Measurements from ENCODE around the gene SLC44A2.

SLC44A2 gene

DNA sequence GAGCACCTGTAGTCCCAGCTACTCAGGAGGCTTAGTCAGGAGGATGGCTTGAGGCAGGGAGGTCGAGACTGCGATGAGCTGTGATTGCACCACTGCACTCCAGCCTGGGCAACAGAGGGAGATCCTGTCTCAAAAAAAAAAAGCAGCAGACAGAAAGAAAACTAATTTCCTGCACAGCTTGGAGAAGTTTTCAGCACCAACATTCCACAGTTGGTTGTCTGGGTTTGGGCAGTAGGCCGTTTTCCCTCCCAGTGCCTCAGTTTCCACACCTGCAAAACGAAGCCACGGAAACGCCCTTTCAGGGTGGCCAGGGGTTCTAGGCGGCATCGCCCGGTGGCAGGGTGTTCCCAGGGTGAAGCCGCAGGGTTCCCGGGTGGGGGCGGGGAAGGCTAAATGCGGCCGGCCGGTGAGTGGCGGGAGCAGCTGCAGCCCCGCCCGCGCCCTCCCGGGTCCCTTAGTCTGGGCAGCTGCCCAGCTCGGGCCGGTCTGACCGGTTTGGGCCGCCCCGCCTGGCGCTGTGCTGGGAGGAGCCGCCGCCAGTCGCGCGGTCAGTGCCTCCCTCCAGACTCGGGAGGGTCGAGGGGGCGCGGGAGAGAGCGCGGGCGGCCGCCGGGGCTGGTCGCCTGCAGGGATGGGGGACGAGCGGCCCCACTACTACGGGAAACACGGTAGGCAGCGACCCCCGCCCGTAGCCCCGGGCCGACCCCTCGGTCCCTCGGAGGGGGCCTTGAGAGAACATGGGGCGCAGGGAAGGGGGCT lies at the start of gene SLC44A2:
SLC44A2 (plus strand) TSS at position 551 of the 759 bp plus-strand sequence; CDS start at position 632, 81 bp downstream.
- DNase-seq (ENCODE audit: low read depth in 2 of 2, low spot score in 1 of 2): no peak

DNA sequence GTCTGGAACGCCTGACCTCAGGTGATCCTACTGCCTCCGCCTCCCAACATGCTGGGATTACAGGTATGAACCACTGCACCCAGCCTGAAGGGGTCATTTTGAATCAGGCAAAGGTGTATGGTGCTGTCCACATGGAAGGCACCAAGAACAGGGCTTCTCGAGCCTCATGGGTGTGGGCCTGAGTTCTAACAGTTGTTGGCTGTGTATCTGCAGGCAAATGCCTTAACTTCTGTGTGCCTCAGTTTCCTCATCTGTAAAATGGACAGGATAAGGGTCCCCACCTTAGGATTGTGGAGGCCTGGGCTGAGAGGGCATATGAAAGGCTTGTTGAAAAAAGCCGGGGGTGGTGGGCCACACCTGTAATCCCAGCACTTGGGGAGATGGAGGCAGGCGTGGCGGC lies 47.4 kb upstream of the SLC44A2 start:
- DNase-seq (ENCODE audit: low read depth in 2 of 2, low spot score in 1 of 2): no peak

DNA sequence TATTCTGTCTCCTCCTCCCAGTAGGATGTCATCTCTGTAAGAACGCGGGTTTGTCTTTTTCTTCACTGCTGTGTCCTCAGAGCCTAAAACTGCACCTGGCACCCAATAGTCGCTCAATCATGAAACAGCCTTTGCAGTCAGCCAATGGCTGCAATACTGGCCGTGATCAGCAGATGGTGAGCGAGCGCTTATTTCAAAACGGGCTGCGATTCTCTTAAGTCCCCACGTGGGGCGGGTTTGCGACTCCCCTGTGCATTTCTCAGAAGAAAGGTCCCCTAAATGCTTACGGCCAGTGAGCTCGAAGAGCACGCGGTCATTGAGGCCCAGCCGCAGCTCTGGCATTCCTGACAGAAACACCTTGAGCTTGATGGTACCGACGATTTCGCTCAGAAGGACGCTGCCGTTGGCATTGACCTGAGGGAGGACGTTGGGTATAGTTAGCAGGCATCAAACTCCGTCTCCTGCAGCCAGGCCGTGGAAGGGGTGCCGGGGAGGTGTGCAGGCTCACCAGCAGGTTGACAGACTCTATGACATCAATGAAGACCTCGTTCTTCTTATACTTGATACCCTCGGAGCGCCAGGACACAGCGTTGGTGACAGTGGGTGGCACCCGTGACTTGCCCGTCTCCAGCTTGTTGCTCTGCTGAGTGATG lies 44.2 kb upstream of the SLC44A2 start:
- DNase-seq (ENCODE audit: low read depth in 2 of 2, low spot score in 1 of 2): peak; percentile 77 to 90

GRCh38 chr19:10582091-10582490 lies 43.3 kb upstream of the SLC44A2 start:
- DNase-seq (ENCODE audit: low read depth in 2 of 2, low spot score in 1 of 2): no peak

DNA sequence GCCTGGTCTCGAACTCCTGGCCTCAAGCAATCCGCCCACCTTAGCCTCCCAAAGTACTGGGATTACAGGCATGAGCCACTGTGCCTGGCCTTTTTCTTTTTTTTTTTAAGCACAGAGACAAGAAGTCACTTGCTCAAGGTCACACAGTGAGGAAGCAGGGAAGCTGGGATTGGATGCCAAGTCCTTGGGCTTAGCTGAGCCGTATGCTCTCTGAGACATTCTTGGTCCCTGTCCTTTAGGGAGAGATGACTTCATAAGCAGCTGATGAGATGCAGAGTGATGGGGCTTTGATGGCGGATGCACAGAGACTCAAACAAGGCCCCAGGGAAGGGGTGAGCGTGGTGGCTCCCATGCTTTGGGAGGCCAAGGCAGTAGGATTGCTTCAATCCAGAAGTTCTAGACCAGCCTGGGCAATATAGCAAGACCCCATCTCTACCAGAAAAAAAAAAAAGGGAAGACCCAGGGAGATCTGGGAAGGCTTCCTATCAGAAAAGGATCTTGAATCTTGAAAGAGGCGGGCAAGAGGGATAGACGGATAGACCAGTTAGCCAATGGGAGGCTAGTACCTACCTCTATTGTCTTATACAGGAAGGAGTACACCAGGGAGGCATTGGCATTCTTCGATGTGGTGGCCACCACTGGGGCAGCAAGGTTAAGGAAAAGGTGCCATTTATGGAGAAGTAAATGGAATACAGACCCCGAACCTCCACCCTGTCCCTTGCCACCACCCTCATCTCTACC lies 42.1 kb upstream of the SLC44A2 start:
- no peak for DNase-seq (ENCODE audit: low read depth in 2 of 2, low spot score in 1 of 2)

DNA sequence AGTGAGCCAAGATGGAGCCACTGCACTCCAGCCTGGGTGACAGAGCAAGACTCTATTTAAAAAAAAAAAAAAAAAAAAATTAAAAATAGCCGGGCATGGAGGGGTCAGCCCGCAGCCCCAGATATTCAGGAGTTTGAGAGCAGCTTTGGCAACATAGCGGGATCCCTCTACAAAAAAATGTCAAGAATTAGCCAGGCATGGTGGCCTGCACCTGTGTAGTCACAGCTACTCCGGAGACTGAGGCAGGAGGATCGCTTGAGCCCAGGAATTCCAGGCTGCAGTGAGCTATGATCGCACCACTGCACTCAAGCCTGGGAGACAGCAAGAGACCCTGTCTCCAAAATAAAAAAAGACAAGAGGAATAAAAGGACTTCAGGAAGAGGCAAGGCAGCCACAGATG lies 39.0 kb upstream of the SLC44A2 start:
- DNase-seq (ENCODE audit: low read depth in 2 of 2, low spot score in 1 of 2): no peak

DNA sequence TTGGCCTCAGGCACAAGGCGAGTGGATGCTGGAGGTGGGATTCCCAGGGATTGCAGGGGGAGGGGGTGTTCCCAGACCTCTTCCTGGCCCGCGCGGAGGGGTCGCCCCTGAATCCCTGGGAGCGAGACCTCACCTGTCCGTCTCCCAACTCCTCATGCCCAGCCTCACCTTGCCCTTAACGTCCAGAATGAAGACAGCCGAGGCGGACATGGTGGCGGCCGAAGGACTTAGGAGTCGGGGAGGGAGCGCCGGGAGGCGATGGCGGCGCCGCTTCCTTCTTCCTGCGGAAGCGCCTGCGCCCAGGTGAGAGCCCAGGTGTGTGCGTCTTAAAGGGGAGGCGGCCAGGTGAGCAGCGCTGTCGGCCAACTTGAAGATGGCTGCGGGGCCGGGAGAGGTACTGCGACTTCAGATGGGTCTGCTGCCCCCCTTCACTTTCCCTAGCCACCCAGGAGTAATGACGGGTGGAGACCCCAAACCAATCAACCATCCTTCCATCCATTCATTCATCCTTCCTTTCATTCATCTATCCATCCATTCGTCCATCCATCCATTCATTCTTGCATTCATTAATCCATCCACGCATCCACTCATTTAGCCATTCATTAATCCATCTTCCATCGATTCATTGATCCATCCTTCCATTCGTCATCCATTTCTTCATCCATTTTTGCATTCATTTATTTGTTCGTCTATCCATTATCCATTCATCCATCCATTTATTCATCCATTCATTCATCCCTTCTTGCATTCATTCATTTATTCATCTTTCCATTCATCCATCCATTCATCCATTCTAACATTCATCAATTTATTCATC lies 38.1 kb upstream of the SLC44A2 start, which contains the start of gene AP1M2:
AP1M2 (minus strand) TSS at position 291 of the 817 bp plus-strand sequence; CDS start at position 210, 81 bp downstream.
- no peak for DNase-seq (ENCODE audit: low read depth in 2 of 2, low spot score in 1 of 2)

GRCh38 chr19:10587839-10588150 lies 37.6 kb upstream of the SLC44A2 start:
- DNase-seq (ENCODE audit: low read depth in 2 of 2, low spot score in 1 of 2): no peak

- DNase-seq (ENCODE audit: low read depth in 2 of 2, low spot score in 1 of 2): no peak
These were observed 32.2 kb upstream of the SLC44A2 start for GRCh38 chr19:10593148-10593547.

DNA sequence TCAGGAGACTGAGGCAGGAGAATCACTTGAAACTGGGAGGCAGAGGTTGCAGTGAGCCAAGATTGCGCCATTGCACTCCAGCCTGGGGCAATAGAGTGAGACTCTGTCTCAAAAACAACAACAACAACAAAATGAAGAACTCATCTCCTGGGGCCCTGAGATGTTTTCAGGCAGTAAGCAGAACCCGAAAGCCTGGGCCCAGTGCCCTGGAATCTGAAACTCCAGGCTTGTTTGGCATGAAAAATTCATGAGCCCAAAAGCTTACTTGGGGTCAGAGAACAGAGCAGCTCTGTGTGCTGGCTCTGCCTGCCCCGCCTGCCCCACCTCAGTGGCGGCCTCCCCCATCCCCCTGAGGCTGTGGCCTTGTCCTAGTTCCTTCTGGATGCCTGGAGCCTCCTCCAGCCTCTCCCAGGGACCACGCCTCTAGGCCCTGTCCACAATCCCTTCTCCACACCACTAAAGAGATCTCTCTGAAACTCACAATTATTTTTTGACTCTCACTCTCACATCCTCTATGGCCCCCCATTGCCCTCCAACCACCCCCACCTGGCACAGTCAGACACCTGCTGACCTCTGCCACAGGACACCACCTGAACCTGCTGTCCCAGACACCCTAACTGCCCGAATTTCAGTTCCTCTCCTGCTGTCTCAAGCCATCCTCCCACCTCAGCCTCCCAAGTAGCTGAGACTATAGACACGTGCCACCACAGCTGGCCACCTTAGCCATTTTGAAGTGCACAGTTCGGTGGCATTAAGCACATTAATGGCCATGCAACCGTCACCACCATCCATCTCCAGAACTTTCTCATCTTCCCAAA lies 31.3 kb upstream of the SLC44A2 start:
- no peak for DNase-seq (ENCODE audit: low read depth in 2 of 2, low spot score in 1 of 2)

DNA sequence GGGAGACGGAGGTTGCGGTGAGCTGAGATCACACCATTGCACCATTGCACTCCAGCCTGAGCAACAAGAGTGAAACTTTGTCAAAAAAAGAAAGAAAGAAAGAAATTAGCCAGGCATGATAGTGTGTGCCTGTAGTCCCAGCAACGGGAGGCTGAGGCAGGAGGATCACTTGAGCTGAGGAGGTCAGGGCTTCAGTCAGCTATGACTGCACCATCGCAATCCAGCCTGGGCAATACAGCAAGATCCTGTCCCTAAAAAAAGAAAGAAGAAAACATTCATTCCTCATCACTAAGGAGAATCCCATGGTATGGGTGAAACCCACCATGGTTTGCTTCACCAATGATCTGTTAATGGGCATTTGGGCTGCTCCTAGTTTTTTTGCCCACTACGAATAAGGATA lies 25.2 kb upstream of the SLC44A2 start:
- no peak for DNase-seq (ENCODE audit: low read depth in 2 of 2, low spot score in 1 of 2)

DNA sequence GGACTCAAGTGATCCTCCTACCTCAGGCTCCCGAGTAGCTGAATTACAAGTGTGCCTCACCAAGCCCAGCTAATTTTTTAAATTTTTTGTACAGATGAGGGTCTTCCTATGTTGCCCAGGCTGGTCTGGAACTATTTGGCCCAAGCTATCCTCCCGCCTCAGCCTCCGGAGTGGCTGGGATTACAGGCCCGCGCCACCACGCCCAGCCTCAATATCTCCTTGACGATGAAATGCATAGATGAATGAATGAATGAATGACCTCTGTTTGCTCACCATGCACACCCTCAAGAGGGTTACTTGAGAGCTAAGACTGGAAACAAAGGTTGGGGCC lies 23.4 kb upstream of the SLC44A2 start:
- DNase-seq (ENCODE audit: low read depth in 2 of 2, low spot score in 1 of 2): no peak

GRCh38 chr19:10602330-10603083 lies 22.8 kb upstream of the SLC44A2 start:
- DNase-seq (ENCODE audit: low read depth in 2 of 2, low spot score in 1 of 2): peak; percentile 78 to 80

GRCh38 chr19:10603084-10603872 lies 22.1 kb upstream of the SLC44A2 start:
- peak; percentile 60 to 73 for DNase-seq (ENCODE audit: low read depth in 2 of 2, low spot score in 1 of 2)

GRCh38 chr19:10603873-10604459 lies 21.4 kb upstream of the SLC44A2 start:
- DNase-seq (ENCODE audit: low read depth in 2 of 2, low spot score in 1 of 2): no peak

DNA sequence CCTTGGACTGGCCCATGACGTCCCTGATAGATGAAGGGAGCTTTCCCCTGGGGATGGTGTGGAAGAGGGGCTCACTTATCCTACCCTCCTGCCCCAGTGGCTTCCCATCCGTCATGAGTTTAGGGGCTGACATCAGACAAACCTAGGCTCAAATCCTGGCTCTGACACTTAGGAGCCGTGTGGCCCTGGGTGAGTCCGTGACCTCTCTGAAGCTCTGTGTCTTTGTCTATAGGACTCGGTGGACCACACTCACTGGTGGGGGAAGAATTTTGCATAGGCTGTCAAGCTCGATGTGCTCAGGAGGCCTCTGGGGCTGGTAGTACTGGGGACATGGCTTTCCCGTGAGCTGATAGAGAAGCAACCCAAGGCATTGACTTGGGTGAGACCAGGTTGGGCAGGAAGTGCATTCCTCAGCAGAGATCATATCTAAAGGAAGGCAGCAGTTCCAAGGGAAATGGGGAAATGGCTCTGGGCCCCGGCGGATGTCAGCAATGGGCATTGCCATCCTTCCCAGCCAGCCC lies 20.8 kb upstream of the SLC44A2 start:
- no peak for DNase-seq (ENCODE audit: low read depth in 2 of 2, low spot score in 1 of 2)

GRCh38 chr19:10611907-10612306 lies 13.4 kb upstream of the SLC44A2 start:
- no peak for DNase-seq (ENCODE audit: low read depth in 2 of 2, low spot score in 1 of 2)

DNA sequence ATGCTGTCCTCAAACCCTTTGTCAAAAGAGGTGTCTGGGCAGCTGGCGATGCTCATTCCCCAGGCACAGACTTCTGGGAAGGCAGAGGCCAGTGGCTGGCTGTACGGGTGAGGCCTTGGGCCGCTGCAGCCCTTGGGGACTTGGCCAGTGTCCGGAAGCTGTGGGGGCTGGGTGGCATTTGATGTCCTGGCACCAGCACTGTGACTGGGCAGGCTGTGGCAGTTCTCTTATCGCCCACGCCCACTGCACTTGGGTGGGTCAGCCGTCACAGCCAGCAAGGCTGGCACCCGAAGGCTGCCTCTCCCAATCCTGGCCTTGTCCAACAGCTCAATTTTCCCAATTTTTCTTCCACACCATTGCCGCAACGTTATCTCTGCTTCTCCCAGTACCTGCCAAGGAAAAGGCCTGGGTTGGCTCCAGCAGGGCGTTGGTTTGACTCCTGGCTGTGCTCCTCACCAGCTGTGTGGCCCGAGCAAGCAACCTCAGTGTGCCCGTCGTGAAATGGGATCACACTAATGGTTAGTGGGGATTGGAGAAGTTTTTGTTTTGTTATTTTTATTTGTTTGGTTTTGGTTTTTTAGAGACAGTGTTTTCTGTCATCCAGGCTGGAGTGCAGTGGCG lies 12.7 kb upstream of the SLC44A2 start:
- DNase-seq (ENCODE audit: low read depth in 2 of 2, low spot score in 1 of 2): no peak
